ENCODE results near the gene USP53. TPM values are rescaled to one million over a fixed set of nuclear protein-coding genes. Genes with fewer than 3 reads are reported as not detected.

The USP53 gene
- total RNA-seq, 2 donors from 2014 or later = 37.5 to 83.8 TPM

GRCh38 chr4:119314356-119314755 lies 101.8 kb downstream of the USP53 start:
- Histone ChIP-seq H3K36me3 (no peaks in the 10 kb centered on the region), H3K4me1 (no peaks in the 10 kb centered on the region), H3K9ac (ENCODE audit: low read depth in 2 of 2, low read length in 2 of 2) (no peak overlapping the region), H3K9me3 (no peaks in the 10 kb centered on the region), H3K4me3 (no peak overlapping the region), H3K27ac (no peak overlapping the region), H3K27me3 (no peaks in the 10 kb centered on the region)
- no peak for DNase-seq
- intact Hi-C loops (cut with DNase I) = loop anchor here (5.0 to 10.0 kb wide), 2 partner anchors 310 to 743 kb away; partner anchors contain the start of gene PDE5A
- no peak for TF ChIP-seq CTCF (IDR thresholded peaks at IDR 0.05)

GRCh38 chr4:119315036-119315435 lies 102.5 kb downstream of the USP53 start:
- intact Hi-C loops (cut with DNase I) = loop anchor here (10.0 kb wide), 1 partner anchor 310 kb away; the partner anchor contains the start of gene PDE5A
- H3K27ac ChIP-seq = no peak overlapping the region
- H3K9me3 ChIP-seq = no peaks in the 10 kb centered on the region
- no peak overlapping the region for H3K4me3 ChIP-seq
- no peaks in the 10 kb centered on the region for H3K4me1 ChIP-seq
- no peak for DNase-seq
- H3K36me3 ChIP-seq = no peaks in the 10 kb centered on the region
- no peaks in the 10 kb centered on the region for H3K27me3 ChIP-seq
- TF ChIP-seq CTCF (IDR thresholded peaks at IDR 0.05) = no peak
- no peak overlapping the region for H3K9ac ChIP-seq (ENCODE audit: low read depth in 2 of 2, low read length in 2 of 2)

DNA sequence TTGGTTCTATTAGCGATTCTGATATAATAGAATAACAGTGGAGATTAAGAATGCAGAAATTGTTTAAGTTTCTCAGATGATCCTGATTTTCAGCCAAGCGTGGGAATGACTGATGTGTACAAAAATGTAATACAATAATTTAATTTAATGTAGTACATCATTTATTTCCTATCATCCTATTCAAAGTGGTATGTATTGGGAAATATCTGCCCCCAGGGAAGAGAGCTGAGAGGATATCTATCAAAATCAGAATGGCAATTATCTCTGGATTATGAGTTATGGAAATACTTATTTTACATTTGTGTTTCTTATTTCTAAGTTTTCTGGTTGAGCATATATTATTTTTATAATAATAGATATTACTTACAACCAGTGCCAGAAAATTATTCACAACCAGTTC lies 105.5 kb downstream of the USP53 start:
- Histone ChIP-seq H3K36me3 (no peaks in the 10 kb centered on the region), H3K4me3 (no peak overlapping the region), H3K9ac (ENCODE audit: low read depth in 2 of 2, low read length in 2 of 2) (no peak overlapping the region), H3K27ac (no peak overlapping the region), H3K4me1 (no peaks in the 10 kb centered on the region), H3K27me3 (no peaks in the 10 kb centered on the region), H3K9me3 (no peaks in the 10 kb centered on the region)
- intact Hi-C loops (cut with DNase I) = loop anchor here (10.0 kb wide), 1 partner anchor 307 kb away; the partner anchor contains the start of gene PDE5A
- TF ChIP-seq CTCF (IDR thresholded peaks at IDR 0.05) = no peak
- no peak for DNase-seq

DNA sequence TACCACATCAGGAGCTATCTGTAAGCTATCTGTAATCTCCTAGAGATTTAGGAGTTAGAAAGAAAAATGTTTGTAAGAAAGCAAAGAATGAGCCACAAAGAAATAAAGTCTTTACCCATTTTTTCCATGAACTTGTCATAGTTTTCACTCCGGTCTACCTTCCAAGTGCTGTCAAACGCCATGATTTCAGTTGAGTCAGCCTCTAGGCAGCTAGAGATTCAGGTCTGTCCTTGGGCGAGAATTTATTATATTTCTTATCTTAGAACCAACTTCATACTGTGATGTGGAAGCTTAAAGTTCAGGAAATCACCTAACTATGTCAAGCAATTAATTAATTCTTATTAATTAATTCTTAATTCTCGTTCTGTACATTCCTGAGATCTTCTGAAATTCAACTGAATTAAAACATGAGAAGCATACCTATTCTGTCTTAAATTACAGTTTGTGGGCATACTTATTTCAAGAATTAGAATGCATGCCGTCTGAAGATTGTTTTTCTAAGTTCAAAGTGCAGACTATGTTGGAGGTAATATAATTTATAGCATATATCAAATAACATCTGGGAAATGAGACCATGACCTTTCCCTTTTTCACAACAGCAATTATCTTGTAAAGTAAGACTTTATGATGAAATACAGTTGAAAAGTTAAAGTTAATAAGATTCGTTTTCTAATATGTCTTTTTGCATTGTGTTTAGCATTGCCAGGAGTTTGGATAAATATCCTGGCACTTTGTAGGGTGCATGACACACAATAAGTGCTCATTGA lies 109.6 kb downstream of the USP53 start, which contains the start of gene FABP2:
FABP2 (minus strand) TSS at position 218 of the 767 bp plus-strand sequence; CDS start at position 182, 36 bp downstream.
- intact Hi-C loops (cut with DNase I) = no loop called here
- H3K27me3 ChIP-seq = no peaks in the 10 kb centered on the region
- peak within 1 kb of the TSS; percentile 51 for H3K27ac ChIP-seq
- peak within 1 kb of the TSS in 1 of 2 donors; percentile 6 for H3K9ac ChIP-seq (ENCODE audit: low read depth in 2 of 2, low read length in 2 of 2)
- H3K4me3 ChIP-seq = peak within 1 kb of the TSS; percentile 31
- no peak for DNase-seq
- no peak for TF ChIP-seq CTCF (IDR thresholded peaks at IDR 0.05)
- H3K9me3 ChIP-seq = no peaks in the 10 kb centered on the region
- H3K36me3 ChIP-seq = no peaks in the 10 kb centered on the region
- H3K4me1 ChIP-seq = no peaks in the 10 kb centered on the region

DNA sequence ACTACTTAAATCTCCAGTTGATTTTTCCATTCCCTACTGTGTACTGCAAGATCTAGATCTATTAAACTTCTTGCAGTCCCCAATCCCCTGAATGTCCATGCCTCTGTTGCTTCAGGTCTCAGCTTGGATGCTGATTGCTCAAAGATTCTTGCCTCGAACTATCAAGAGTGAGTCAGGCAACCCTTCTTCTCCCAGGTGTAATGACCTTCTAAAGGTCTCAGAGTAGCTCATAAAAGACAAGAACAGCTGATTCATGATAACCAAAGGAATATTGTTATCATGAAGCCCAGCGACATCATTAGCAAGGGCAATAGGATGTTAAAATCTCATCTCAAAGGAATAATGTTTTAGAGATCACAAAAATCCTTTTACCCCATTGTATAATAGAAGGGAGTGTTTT lies 116.2 kb downstream of the USP53 start:
- Histone ChIP-seq H3K27me3 (no peaks in the 10 kb centered on the region), H3K27ac (no peak overlapping the region), H3K4me1 (no peaks in the 10 kb centered on the region), H3K9ac (ENCODE audit: low read depth in 2 of 2, low read length in 2 of 2) (no peak overlapping the region), H3K4me3 (no peak overlapping the region), H3K9me3 (no peaks in the 10 kb centered on the region), H3K36me3 (no peaks in the 10 kb centered on the region)
- intact Hi-C loops (cut with DNase I) = no loop called here
- no peak for DNase-seq
- TF ChIP-seq CTCF (IDR thresholded peaks at IDR 0.05) = no peak

All from colonic mucosa (tissue), 4 donors.